ENCODE data around the gene SRY. TPM values are rescaled to one million over a fixed set of nuclear protein-coding genes. Genes with fewer than 3 reads are reported as not detected.

SRY gene
- total RNA-seq, 1 donor, result not detected

DNA sequence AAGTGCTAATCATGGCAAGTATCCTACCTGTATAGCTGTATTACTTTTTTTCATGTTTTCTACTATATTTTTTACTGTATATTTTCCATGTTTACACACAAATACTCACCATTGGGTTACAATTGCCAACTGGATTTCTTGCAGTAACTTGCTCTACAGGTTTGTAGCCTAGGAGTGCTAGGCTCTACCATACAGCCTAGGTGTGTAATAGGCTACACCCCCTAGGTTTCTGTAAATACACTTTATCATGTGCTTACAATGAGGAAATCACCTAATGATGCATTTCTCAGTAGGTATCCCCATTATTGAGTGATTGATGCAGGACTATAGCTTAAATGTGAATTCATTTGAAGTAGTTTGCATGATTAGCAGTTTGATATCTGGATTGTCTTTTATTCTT, 10.5 kb upstream of the SRY start:
- TF ChIP-seq, protein P1, sequence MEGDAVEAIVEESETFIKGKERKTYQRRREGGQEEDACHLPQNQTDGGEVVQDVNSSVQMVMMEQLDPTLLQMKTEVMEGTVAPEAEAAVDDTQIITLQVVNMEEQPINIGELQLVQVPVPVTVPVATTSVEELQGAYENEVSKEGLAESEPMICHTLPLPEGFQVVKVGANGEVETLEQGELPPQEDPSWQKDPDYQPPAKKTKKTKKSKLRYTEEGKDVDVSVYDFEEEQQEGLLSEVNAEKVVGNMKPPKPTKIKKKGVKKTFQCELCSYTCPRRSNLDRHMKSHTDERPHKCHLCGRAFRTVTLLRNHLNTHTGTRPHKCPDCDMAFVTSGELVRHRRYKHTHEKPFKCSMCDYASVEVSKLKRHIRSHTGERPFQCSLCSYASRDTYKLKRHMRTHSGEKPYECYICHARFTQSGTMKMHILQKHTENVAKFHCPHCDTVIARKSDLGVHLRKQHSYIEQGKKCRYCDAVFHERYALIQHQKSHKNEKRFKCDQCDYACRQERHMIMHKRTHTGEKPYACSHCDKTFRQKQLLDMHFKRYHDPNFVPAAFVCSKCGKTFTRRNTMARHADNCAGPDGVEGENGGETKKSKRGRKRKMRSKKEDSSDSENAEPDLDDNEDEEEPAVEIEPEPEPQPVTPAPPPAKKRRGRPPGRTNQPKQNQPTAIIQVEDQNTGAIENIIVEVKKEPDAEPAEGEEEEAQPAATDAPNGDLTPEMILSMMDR (IDR thresholded peaks at IDR 0.05; ENCODE audit: insufficient read depth, low read length), result no peak

DNA sequence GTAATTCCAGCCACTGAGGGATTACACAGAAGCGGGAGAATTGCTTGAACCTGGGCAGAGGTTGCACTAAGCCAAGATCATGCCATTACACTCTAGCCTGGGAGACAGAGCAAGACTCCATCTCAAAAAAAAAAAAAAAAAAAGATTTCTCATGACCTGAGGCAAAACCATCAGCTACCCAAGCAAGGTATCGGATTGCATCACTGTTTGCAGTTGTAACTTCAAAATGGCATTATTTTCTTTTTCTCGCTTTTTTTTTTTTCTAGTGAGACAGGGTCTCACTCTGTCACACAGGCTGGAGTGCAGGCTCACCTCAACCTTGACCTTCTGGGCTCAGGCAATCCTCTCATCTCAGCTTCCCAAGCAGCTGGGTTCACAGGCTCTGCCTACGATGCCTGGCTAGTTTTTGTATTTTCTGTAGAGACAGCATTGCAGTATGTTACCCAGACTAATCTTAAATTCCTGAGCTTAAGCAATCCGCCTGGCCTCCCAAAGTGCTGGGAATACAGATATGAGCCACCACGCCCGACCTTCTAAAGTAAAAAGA, 9.6 kb upstream of the SRY start:
- TF ChIP-seq, protein P1 (IDR thresholded peaks at IDR 0.05; ENCODE audit: insufficient read depth, low read length), result no peak

More for the DNA sequence above, 10.5 kb upstream of the SRY start:
- H3K4me3 ChIP-seq (ENCODE audit: low read depth, low read length), result no peak overlapping the region
- no peak for DNase-seq (ENCODE audit: low read depth)

DNA sequence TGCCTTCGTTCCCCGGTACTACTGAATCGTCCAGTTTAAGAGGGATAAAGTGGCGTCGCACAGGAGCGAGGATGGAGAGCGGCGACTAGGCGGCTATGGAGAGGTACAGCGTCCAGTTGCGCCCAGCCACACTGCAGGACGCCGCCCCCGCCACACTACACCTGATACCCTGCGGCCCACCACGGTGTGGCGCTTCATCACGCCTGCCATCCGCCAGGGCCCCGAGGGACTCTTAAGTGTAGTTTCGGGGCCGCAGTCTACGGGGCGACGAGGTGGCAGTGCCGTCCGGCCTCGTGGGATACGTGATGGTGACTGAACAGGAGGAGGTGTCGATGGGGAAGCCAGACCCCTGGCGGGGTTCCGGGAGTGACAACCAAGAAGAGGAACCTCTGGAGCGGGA, 2.3 kb upstream of the SRY start:
- no peak overlapping the region for H3K4me3 ChIP-seq (ENCODE audit: low read depth, low read length)
- TF ChIP-seq, protein P1 (IDR thresholded peaks at IDR 0.05; ENCODE audit: insufficient read depth, low read length), result no peak
- no peak for DNase-seq (ENCODE audit: low read depth)

More for the DNA sequence above, 9.6 kb upstream of the SRY start:
- DNase-seq (ENCODE audit: low read depth), result no peak
- H3K4me3 ChIP-seq (ENCODE audit: low read depth, low read length), result no peak overlapping the region

DNA sequence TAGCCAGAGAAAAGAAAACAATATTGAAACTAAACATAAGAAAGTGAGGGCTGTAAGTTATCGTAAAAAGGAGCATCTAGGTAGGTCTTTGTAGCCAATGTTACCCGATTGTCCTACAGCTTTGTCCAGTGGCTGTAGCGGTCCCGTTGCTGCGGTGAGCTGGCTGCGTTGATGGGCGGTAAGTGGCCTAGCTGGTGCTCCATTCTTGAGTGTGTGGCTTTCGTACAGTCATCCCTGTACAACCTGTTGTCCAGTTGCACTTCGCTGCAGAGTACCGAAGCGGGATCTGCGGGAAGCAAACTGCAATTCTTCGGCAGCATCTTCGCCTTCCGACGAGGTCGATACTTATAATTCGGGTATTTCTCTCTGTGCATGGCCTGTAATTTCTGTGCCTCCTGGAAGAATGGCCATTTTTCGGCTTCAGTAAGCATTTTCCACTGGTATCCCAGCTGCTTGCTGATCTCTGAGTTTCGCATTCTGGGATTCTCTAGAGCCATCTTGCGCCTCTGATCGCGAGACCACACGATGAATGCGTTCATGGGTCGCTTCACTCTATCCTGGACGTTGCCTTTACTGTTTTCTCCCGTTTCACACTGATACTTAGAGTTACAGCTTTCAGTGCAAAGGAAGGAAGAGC, 488 bp downstream of the SRY start:
- TF ChIP-seq, protein P1 (IDR thresholded peaks at IDR 0.05; ENCODE audit: insufficient read depth, low read length), result no peak
- no peak overlapping the region for H3K4me3 ChIP-seq (ENCODE audit: low read depth, low read length)
- DNase-seq (ENCODE audit: low read depth), result no peak

Small RNAs within 50 kb of the gene (small RNA-seq; reads per million reads assigned to genes)
- gene RNU6-1334P (not detected), gene TOMM22P2 (not detected)

Other genes with a start within 250 kb of the SRY start
- gene RPS4Y1, start 53.9 kb upstream of the SRY start, total RNA-seq (ENCODE audit: low replicate concordance), result 0.18 and 159 TPM in 2 replicates
- gene ZFY, start 147.7 kb upstream of the SRY start, total RNA-seq (ENCODE audit: low replicate concordance), result 0.18 and 24.9 TPM in 2 replicates